ENCODE measurements around the gene SLC22A9. TPM values are rescaled to one million over a fixed set of nuclear protein-coding genes. Genes with fewer than 3 reads are reported as not detected.
A peak's percentile ranks its signal among the peaks of the same experiment; 100 is the strongest.

Gene SLC22A9
- total RNA-seq, 3 donors from 2014 or later (not counting 1 experiment from before 2014, with no cell fraction given), result not detected

- ATAC-seq (no peak), DNase-seq (no peak)
- Mint-ChIP-seq H3K4me3 (no peak overlapping the region), H3K4me1 (peaks cover 20 to 38% of the 10 kb centered on the region in 2 donors), H3K9me3 (no peaks in the 10 kb centered on the region), H3K36me3 (no peaks in the 10 kb centered on the region), H3K27me3 (ENCODE audit: low read depth in 2 of 2) (peaks cover 0 to 27% of the 10 kb centered on the region in 2 donors), H3K27ac (no peak overlapping the region)
- no peak overlapping the region for H3K27ac ChIP-seq (ENCODE audit: low read length)
- 85% methylated on average over 1 of the region's 1 CpG for WGBS (ENCODE audit: insufficient coverage)
- H3K9me3 ChIP-seq (ENCODE audit: control insufficient read depth, insufficient read depth, low read length), result no peaks in the 10 kb centered on the region
- H3K27me3 ChIP-seq (ENCODE audit: control insufficient read depth, insufficient read depth, low read length), result no peaks in the 10 kb centered on the region
- no peak for TF ChIP-seq CTCF (IDR thresholded peaks at IDR 0.05)
- intact Hi-C loops (cut with micrococcal nuclease), result no loop called here
- no peaks in the 10 kb centered on the region for H3K36me3 ChIP-seq (ENCODE audit: control insufficient read depth, insufficient read depth, low read length)
- no peaks in the 10 kb centered on the region for H3K4me1 ChIP-seq (ENCODE audit: control insufficient read depth, insufficient read depth, low read length)
- H3K4me3 ChIP-seq (ENCODE audit: low read length), result no peak overlapping the region
Observed at GRCh38 chr11:63443714-63444113, 74.1 kb downstream of the SLC22A9 start.

GRCh38 chr11:63444160-63444559, 74.6 kb downstream of the SLC22A9 start:
- Histone ChIP-seq H3K27me3 (ENCODE audit: control insufficient read depth, insufficient read depth, low read length) (no peaks in the 10 kb centered on the region), H3K4me1 (ENCODE audit: control insufficient read depth, insufficient read depth, low read length) (no peaks in the 10 kb centered on the region), H3K36me3 (ENCODE audit: control insufficient read depth, insufficient read depth, low read length) (no peaks in the 10 kb centered on the region), H3K9me3 (ENCODE audit: control insufficient read depth, insufficient read depth, low read length) (no peaks in the 10 kb centered on the region), H3K4me3 (ENCODE audit: low read length) (no peak overlapping the region), H3K27ac (ENCODE audit: low read length) (no peak overlapping the region)
- DNase-seq, result no peak
- no peaks in the 10 kb centered on the region for H3K9me3 Mint-ChIP-seq
- H3K4me1 Mint-ChIP-seq, result peaks cover 21 to 40% of the 10 kb centered on the region in 2 donors
- H3K27me3 Mint-ChIP-seq (ENCODE audit: low read depth in 2 of 2), result peaks cover 0 to 27% of the 10 kb centered on the region in 2 donors
- intact Hi-C loops (cut with micrococcal nuclease), result no loop called here
- no peak overlapping the region for H3K4me3 Mint-ChIP-seq
- TF ChIP-seq CTCF (IDR thresholded peaks at IDR 0.05), result no peak
- no peaks in the 10 kb centered on the region for H3K36me3 Mint-ChIP-seq
- 80% methylated on average over 1 of the region's 2 CpGs for WGBS (ENCODE audit: insufficient coverage)
- no peak for ATAC-seq
- H3K27ac Mint-ChIP-seq, result no peak overlapping the region

DNA sequence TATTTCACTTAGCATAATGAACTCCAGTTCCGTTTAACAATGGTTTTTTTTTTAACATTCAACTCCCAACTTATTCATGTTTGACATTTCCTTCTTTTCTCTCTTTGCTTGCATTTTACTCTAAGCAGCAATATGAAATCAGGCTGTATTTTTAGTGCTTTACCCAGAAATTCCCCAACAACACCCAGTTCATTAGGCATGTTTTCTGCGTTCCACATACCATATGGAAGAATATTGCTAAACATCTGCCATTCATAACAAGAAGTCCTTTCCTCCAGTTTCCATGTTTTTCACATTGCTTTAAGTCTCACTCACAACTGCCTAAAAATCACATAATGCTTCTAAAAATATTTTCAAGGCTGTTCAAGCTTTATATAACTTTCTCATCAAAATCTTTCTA, 75.5 kb downstream of the SLC22A9 start:
- Histone ChIP-seq H3K4me1 (ENCODE audit: control insufficient read depth, insufficient read depth, low read length) (no peaks in the 10 kb centered on the region), H3K36me3 (ENCODE audit: control insufficient read depth, insufficient read depth, low read length) (no peaks in the 10 kb centered on the region), H3K27me3 (ENCODE audit: control insufficient read depth, insufficient read depth, low read length) (no peaks in the 10 kb centered on the region), H3K27ac (ENCODE audit: low read length) (no peak overlapping the region), H3K9me3 (ENCODE audit: control insufficient read depth, insufficient read depth, low read length) (no peaks in the 10 kb centered on the region), H3K4me3 (ENCODE audit: low read length) (no peak overlapping the region)
- WGBS (ENCODE audit: insufficient coverage), result 90% methylated on average over 2 of the region's 2 CpGs
- no peak for TF ChIP-seq CTCF (IDR thresholded peaks at IDR 0.05)
- Mint-ChIP-seq H3K4me3 (no peak overlapping the region), H3K27me3 (ENCODE audit: low read depth in 2 of 2) (peaks cover 0 to 30% of the 10 kb centered on the region in 2 donors), H3K27ac (peak overlapping the region in 1 of 2 donors; percentile 87), H3K9me3 (no peaks in the 10 kb centered on the region), H3K4me1 (peaks cover 21 to 40% of the 10 kb centered on the region in 2 donors), H3K36me3 (no peaks in the 10 kb centered on the region)
- intact Hi-C loops (cut with micrococcal nuclease), result no loop called here
- DNase-seq, result no peak
- no peak for ATAC-seq

DNA sequence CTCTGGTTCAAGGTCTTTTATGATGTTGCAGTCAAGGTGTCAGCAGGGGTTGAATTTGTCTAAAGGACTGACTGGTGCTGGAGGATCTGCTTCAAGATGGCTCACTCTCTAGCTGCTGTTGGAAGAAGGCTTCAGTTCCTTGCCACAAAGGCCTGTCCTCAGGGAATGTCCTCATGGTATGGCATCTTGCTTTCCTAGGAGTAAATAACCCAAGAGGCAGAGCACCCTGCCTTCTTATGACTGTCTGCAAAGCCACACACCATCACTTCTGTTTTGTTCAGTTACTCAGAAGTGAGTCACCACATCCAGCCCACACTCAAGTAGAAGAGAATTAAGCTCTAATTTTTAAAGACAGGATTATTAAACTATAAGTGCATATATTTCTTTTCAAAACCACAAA, 76.1 kb downstream of the SLC22A9 start:
- H3K9me3 Mint-ChIP-seq, result no peaks in the 10 kb centered on the region
- Histone ChIP-seq H3K4me3 (ENCODE audit: low read length) (no peak overlapping the region), H3K27ac (ENCODE audit: low read length) (no peak overlapping the region), H3K36me3 (ENCODE audit: control insufficient read depth, insufficient read depth, low read length) (no peaks in the 10 kb centered on the region), H3K4me1 (ENCODE audit: control insufficient read depth, insufficient read depth, low read length) (no peaks in the 10 kb centered on the region), H3K27me3 (ENCODE audit: control insufficient read depth, insufficient read depth, low read length) (no peaks in the 10 kb centered on the region), H3K9me3 (ENCODE audit: control insufficient read depth, insufficient read depth, low read length) (no peaks in the 10 kb centered on the region)
- no peak overlapping the region for H3K4me3 Mint-ChIP-seq
- H3K36me3 Mint-ChIP-seq, result no peaks in the 10 kb centered on the region
- peak overlapping the region in 1 of 2 donors; percentile 87 for H3K27ac Mint-ChIP-seq
- peaks cover 21 to 40% of the 10 kb centered on the region in 2 donors for H3K4me1 Mint-ChIP-seq
- intact Hi-C loops (cut with micrococcal nuclease), result no loop called here
- H3K27me3 Mint-ChIP-seq (ENCODE audit: low read depth in 2 of 2), result peaks cover 0 to 36% of the 10 kb centered on the region in 2 donors
- ATAC-seq (peak in 1 of 3 donors; percentile 61), DNase-seq (no peak)
- TF ChIP-seq CTCF (IDR thresholded peaks at IDR 0.05), result no peak
